GM23338 (cell line): ENCODE data around the gene MSGN1. TPM values are rescaled to one million over a fixed set of nuclear protein-coding genes. Genes with fewer than 3 reads are reported as not detected.

Source experiments
- ATAC-seq: fragments of 200-7000 bp; cut with Tn5 transposase; 3 replicates; pipeline ENCODE4 v1.9.1; 2020
- DNase-seq: peaks from one replicate; pipeline ENCODE4 v3.0.0-alpha.2; 2015; ENCODE audit warnings: low spot score
- H2AFZ ChIP-seq: fragments of 200-600 bp; sonication (generic); 2 replicates; pipeline ENCODE4 v1.8.0; 2016; ENCODE audit warnings: antibody characterized with exemption, mild to moderate bottlenecking, moderate library complexity
- H3F3A ChIP-seq: fragments of 200-600 bp; sonication (generic); replicated peaks from 2 replicates; pipeline ENCODE4 v1.8.0; 2017; ENCODE audit warnings: antibody characterized with exemption, mixed run types, low read depth
- H3K27ac ChIP-seq: fragments of 200-600 bp; sonication (generic); 2 replicates; pipeline ENCODE4 v1.6.1; 2016; ENCODE audit warnings: low read depth
- H3K27me3 ChIP-seq: fragments of 200-600 bp; sonication (generic); 2 replicates; pipeline ENCODE4 v1.8.0; 2016; ENCODE audit warnings: mild to moderate bottlenecking, mixed run types, moderate library complexity; ENCODE audit not compliant: insufficient read depth
- H3K36me3 ChIP-seq: fragments of 200-600 bp; sonication (generic); 2 replicates; pipeline ENCODE4 v1.8.0; 2016; ENCODE audit warnings: mild to moderate bottlenecking; ENCODE audit not compliant: insufficient read depth
- H3K4me1 ChIP-seq: fragments of 200-600 bp; sonication (generic); 2 replicates; pipeline ENCODE4 v1.8.0; 2016; ENCODE audit warnings: mild to moderate bottlenecking, moderate library complexity; ENCODE audit not compliant: insufficient read depth
- H3K4me2 ChIP-seq: fragments of 200-600 bp; sonication (generic); 2 replicates; pipeline ENCODE4 v1.7.1; 2017; ENCODE audit warnings: mixed run types
- H3K4me3 ChIP-seq: fragments of 200-600 bp; sonication (generic); 2 replicates; pipeline ENCODE4 v1.6.1; 2016; ENCODE audit warnings: mixed run types
- H3K79me2 ChIP-seq: fragments of 200-600 bp; sonication (generic); replicated peaks from 2 replicates; pipeline ENCODE4 v1.8.0; 2017; ENCODE audit warnings: mild to moderate bottlenecking; ENCODE audit not compliant: insufficient read depth
- H3K9me2 ChIP-seq: fragments of 200-600 bp; sonication (generic); 2 replicates; pipeline ENCODE4 v1.8.0; 2017; ENCODE audit not compliant: insufficient read depth
- H4K20me1 ChIP-seq: fragments of 200-600 bp; sonication (generic); replicated peaks from 2 replicates; pipeline ENCODE4 v1.8.0; 2017; ENCODE audit warnings: mild to moderate bottlenecking; ENCODE audit not compliant: insufficient read depth
- H3K27ac Mint-ChIP-seq: 2 replicates; pipeline ENCODE4 v1.8.0; 2020; ENCODE audit warnings: inconsistent platforms, mild to moderate bottlenecking, moderate library complexity, mixed read lengths
- H3K27me3 Mint-ChIP-seq: 3 replicates; pipeline ENCODE4 v1.8.0; 2022; ENCODE audit warnings: low read depth, mild to moderate bottlenecking, moderate library complexity, mixed read lengths, inconsistent platforms; ENCODE audit not compliant: insufficient read depth, poor library complexity
- H3K36me3 Mint-ChIP-seq: 3 replicates; pipeline ENCODE4 v1.8.0; 2021; ENCODE audit warnings: low read depth, mild to moderate bottlenecking, inconsistent platforms, moderate library complexity, mixed read lengths
- H3K4me1 Mint-ChIP-seq: 3 replicates; pipeline ENCODE4 v1.8.0; 2020; ENCODE audit warnings: mild to moderate bottlenecking, inconsistent platforms, mixed read lengths
- H3K4me3 Mint-ChIP-seq: 3 replicates; pipeline ENCODE4 v1.8.0; 2021; ENCODE audit warnings: moderate library complexity, mild to moderate bottlenecking, inconsistent platforms, mixed read lengths
- H3K9me3 Mint-ChIP-seq: 3 replicates; pipeline ENCODE4 v1.8.0; 2020; ENCODE audit warnings: moderate library complexity, mild to moderate bottlenecking, inconsistent platforms, mixed read lengths
- CREB1 ChIP-seq: fragments of 250-450 bp; sonication (Bioruptor Pico); IDR thresholded peaks from 2 replicates; pipeline ENCODE4 v1.5.0; 2020; ENCODE audit warnings: low read depth, mild to moderate bottlenecking, moderate library complexity
- ETS1 ChIP-seq: IDR thresholded peaks from 2 replicates; pipeline ENCODE4 v1.6.1; 2016; ENCODE audit warnings: antibody characterized with exemption
- EZH2 ChIP-seq: fragments of 200-600 bp; sonication (generic); IDR thresholded peaks from one replicate; pipeline ENCODE4 v1.8.0; 2017; ENCODE audit warnings: antibody characterized with exemption, mild to moderate bottlenecking, low read depth; ENCODE audit not compliant: unreplicated experiment
- EZH2phosphoT487 ChIP-seq: fragments of 200-600 bp; sonication (generic); IDR thresholded peaks from one replicate; pipeline ENCODE4 v1.8.1; 2018; ENCODE audit warnings: antibody characterized with exemption; ENCODE audit not compliant: unreplicated experiment
- JUNB ChIP-seq: IDR thresholded peaks from one replicate; pipeline ENCODE4 v1.6.1; 2016; ENCODE audit warnings: antibody characterized with exemption; ENCODE audit not compliant: unreplicated experiment
- NANOG ChIP-seq: IDR thresholded peaks from 2 replicates; pipeline ENCODE4 v1.6.1; 2016; ENCODE audit warnings: antibody characterized with exemption, borderline replicate concordance
- POLR2AphosphoS5 ChIP-seq: IDR thresholded peaks from 2 replicates; pipeline ENCODE4 v1.6.1; 2016; ENCODE audit warnings: antibody characterized with exemption, low read depth
- REST ChIP-seq: IDR thresholded peaks from one replicate; pipeline ENCODE4 v1.6.1; 2018; ENCODE audit warnings: antibody characterized with exemption; ENCODE audit not compliant: unreplicated experiment
- STAT1 ChIP-seq: IDR thresholded peaks from one replicate; pipeline ENCODE4 v1.6.1; 2016; ENCODE audit warnings: antibody characterized with exemption; ENCODE audit not compliant: unreplicated experiment
- ZNF114 ChIP-seq: fragments of 250-450 bp; sonication (Bioruptor Pico); IDR thresholded peaks from 2 replicates; pipeline ENCODE4 v1.5.0; 2020; ENCODE audit warnings: mild to moderate bottlenecking, moderate library complexity
- ZNF331 ChIP-seq: fragments of 250-450 bp; sonication (Bioruptor Pico); IDR thresholded peaks from 2 replicates; pipeline ENCODE4 v1.5.0; 2020; ENCODE audit warnings: low read depth, mild to moderate bottlenecking, moderate library complexity
- polyA plus RNA-seq: library from polyadenylated mRNA; unstranded; fragments of >200 nt; fragmentation: Nextera tagmentation; extraction: Ambion mirVana; gene quantifications from 2 replicates; pipeline ENCODE4 v1.2.1, GENCODE V29; 2016
- total RNA-seq: library from RNA; depleted of rRNA; stranded (reverse); fragments of >200 nt; shearing (Covaris generic); gene quantifications from 2 replicates; pipeline ENCODE4 v1.2.3, GENCODE V29; 2014
- TF ChIP-seq, protein P1 (sequence below): fragments of 250-450 bp; sonication (Bioruptor Pico); IDR thresholded peaks from 2 replicates; pipeline ENCODE4 v1.5.0; 2020; ENCODE audit warnings: mild to moderate bottlenecking, moderate library complexity
- TF ChIP-seq, protein P2 (sequence below), 2 experiments: fragments of 200-600 bp in 1 of 2; sonication (generic) in 1 of 2; conservative IDR thresholded peaks; 2 replicates each; pipeline versions ENCODE4 v1.5.1 to v1.6.1; 2016 to 2017; ENCODE audit warnings: antibody characterized with exemption in 2 of 2, low read depth in 2 of 2, mild to moderate bottlenecking in 2 of 2, moderate library complexity in 1 of 2

The MSGN1 gene
- total and polyA plus RNA-seq, 2 experiments from 2014 or later, result not detected

DNA sequence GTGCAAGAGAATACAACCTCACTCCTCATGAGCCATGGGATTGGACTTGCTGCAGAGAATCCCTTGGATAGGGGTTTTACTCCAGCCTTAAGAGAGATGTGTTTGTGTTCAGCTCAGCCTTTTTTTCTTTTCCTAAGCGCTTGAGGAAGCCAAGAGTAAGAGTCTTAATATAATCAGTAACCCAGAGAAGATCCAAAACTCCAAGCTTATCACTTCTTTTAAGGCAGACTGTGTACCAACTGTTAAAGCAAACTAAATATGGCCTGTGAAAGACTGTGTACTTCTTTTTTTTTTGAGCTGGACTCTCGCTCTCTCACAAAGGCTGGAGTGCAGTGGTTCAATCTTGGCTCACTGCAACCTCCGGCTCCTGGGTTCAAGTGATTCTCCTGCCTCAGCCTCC is 30.4 kb downstream of the MSGN1 start:
- no peak overlapping the region for H3K4me3 ChIP-seq
- no peaks in the 10 kb centered on the region for H3K36me3 ChIP-seq
- no peak for TF ChIP-seq CREB1 (CRISPR knock-in tag)
- TF ChIP-seq REST, result no peak
- no peak for TF ChIP-seq ZNF331
- TF ChIP-seq EZH2, result no peak
- TF ChIP-seq STAT1, result no peak
- TF ChIP-seq, protein P1, sequence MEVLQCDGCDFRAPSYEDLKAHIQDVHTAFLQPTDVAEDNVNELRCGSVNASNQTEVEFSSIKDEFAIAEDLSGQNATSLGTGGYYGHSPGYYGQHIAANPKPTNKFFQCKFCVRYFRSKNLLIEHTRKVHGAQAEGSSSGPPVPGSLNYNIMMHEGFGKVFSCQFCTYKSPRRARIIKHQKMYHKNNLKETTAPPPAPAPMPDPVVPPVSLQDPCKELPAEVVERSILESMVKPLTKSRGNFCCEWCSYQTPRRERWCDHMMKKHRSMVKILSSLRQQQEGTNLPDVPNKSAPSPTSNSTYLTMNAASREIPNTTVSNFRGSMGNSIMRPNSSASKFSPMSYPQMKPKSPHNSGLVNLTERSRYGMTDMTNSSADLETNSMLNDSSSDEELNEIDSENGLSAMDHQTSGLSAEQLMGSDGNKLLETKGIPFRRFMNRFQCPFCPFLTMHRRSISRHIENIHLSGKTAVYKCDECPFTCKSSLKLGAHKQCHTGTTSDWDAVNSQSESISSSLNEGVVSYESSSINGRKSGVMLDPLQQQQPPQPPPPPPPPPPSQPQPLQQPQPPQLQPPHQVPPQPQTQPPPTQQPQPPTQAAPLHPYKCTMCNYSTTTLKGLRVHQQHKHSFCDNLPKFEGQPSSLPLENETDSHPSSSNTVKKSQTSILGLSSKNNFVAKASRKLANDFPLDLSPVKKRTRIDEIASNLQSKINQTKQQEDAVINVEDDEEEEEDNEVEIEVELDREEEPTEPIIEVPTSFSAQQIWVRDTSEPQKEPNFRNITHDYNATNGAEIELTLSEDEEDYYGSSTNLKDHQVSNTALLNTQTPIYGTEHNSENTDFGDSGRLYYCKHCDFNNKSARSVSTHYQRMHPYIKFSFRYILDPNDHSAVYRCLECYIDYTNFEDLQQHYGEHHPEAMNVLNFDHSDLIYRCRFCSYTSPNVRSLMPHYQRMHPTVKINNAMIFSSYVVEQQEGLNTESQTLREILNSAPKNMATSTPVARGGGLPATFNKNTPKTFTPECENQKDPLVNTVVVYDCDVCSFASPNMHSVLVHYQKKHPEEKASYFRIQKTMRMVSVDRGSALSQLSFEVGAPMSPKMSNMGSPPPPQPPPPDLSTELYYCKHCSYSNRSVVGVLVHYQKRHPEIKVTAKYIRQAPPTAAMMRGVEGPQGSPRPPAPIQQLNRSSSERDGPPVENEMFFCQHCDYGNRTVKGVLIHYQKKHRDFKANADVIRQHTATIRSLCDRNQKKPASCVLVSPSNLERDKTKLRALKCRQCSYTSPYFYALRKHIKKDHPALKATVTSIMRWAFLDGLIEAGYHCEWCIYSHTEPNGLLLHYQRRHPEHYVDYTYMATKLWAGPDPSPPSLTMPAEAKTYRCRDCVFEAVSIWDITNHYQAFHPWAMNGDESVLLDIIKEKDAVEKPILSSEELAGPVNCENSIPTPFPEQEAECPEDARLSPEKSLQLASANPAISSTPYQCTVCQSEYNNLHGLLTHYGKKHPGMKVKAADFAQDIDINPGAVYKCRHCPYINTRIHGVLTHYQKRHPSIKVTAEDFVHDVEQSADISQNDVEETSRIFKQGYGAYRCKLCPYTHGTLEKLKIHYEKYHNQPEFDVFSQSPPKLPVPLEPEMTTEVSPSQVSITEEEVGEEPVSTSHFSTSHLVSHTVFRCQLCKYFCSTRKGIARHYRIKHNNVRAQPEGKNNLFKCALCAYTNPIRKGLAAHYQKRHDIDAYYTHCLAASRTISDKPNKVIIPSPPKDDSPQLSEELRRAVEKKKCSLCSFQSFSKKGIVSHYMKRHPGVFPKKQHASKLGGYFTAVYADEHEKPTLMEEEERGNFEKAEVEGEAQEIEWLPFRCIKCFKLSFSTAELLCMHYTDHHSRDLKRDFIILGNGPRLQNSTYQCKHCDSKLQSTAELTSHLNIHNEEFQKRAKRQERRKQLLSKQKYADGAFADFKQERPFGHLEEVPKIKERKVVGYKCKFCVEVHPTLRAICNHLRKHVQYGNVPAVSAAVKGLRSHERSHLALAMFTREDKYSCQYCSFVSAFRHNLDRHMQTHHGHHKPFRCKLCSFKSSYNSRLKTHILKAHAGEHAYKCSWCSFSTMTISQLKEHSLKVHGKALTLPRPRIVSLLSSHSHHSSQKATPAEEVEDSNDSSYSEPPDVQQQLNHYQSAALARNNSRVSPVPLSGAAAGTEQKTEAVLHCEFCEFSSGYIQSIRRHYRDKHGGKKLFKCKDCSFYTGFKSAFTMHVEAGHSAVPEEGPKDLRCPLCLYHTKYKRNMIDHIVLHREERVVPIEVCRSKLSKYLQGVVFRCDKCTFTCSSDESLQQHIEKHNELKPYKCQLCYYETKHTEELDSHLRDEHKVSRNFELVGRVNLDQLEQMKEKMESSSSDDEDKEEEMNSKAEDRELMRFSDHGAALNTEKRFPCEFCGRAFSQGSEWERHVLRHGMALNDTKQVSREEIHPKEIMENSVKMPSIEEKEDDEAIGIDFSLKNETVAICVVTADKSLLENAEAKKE (CRISPR knock-in tag), result no peak
- no peak for TF ChIP-seq EZH2phosphoT487
- TF ChIP-seq ETS1, result no peak
- no peak for TF ChIP-seq POLR2AphosphoS5
- TF ChIP-seq ZNF114 (CRISPR knock-in tag), result no peak
- TF ChIP-seq, protein P2, sequence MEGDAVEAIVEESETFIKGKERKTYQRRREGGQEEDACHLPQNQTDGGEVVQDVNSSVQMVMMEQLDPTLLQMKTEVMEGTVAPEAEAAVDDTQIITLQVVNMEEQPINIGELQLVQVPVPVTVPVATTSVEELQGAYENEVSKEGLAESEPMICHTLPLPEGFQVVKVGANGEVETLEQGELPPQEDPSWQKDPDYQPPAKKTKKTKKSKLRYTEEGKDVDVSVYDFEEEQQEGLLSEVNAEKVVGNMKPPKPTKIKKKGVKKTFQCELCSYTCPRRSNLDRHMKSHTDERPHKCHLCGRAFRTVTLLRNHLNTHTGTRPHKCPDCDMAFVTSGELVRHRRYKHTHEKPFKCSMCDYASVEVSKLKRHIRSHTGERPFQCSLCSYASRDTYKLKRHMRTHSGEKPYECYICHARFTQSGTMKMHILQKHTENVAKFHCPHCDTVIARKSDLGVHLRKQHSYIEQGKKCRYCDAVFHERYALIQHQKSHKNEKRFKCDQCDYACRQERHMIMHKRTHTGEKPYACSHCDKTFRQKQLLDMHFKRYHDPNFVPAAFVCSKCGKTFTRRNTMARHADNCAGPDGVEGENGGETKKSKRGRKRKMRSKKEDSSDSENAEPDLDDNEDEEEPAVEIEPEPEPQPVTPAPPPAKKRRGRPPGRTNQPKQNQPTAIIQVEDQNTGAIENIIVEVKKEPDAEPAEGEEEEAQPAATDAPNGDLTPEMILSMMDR (conservative IDR thresholded peaks at IDR 0.05; ENCODE audit: low read depth in 2 of 2), result no peak
- TF ChIP-seq JUNB, result no peak
- TF ChIP-seq NANOG, result no peak
- peaks cover 3% of the 10 kb centered on the region; the same call in 1 of the 3 replicates for H3K4me1 Mint-ChIP-seq
- no peaks in the 10 kb centered on the region for H3K9me3 Mint-ChIP-seq
- ATAC-seq (no peak), DNase-seq (no peak)
- H3K27ac Mint-ChIP-seq, result no peak overlapping the region
- H3K79me2 ChIP-seq, result no peaks in the 10 kb centered on the region
- H3K27me3 ChIP-seq, result no peaks in the 10 kb centered on the region
- H3K4me3 Mint-ChIP-seq, result no peak overlapping the region
- H3F3A ChIP-seq, result no peaks in the 10 kb centered on the region
- no peak overlapping the region for H3K4me2 ChIP-seq
- H3K27me3 Mint-ChIP-seq, result peaks cover 1% of the 10 kb centered on the region
- H3K4me1 ChIP-seq, result no peaks in the 10 kb centered on the region
- no peaks in the 10 kb centered on the region for H3K36me3 Mint-ChIP-seq
- no peak overlapping the region for H3K27ac ChIP-seq
- 0 out of 2 replicates have a peak, but pooled peaks cover 3% of the 10 kb centered on the region for H3K9me2 ChIP-seq
- H2AFZ ChIP-seq, result no peak overlapping the region
- no peaks in the 10 kb centered on the region for H4K20me1 ChIP-seq
